Thoracic aorta endothelial cell (primary cell): Measurements from ENCODE around the gene EXOSC1. TPM values are rescaled to one million over a fixed set of nuclear protein-coding genes. Genes with fewer than 3 reads are reported as not detected.

Experiments
- small RNA-seq: library from RNA; depleted of rRNA; stranded (forward); fragments of <200 nt; gene quantifications from one replicate; pipeline ENCODE3, GENCODE V24; 2012
- total RNA-seq: library from RNA; depleted of rRNA; stranded (reverse); fragments of >200 nt; gene quantifications from 2 replicates; pipeline ENCODE4 v1.2.3, GENCODE V29; 2012

EXOSC1 gene
- total RNA-seq = 47.5 and 49.0 TPM in 2 replicates

GRCh38 chr10:97445722-97446639 is at the start of gene EXOSC1, which contains the start of gene ZDHHC16:
TSS of gene EXOSC1 (minus strand) at chr10:97446006. CDS start at chr10:97445985, 21 bp downstream.
TSS of gene ZDHHC16 (plus strand) at chr10:97446175. CDS start at chr10:97451676, 5,501 bp downstream.

GRCh38 chr10:97425964-97426775 is 19.6 kb downstream of the EXOSC1 start, which contains the start of gene PGAM1:
TSS of gene PGAM1 (plus strand) at chr10:97426191. CDS start at chr10:97426308, 117 bp downstream.

GRCh38 chr10:97400665-97401454 is 44.9 kb downstream of the EXOSC1 start, which contains the start of gene RRP12:
TSS of gene RRP12 (minus strand) at chr10:97401340. CDS start at chr10:97401231, 109 bp downstream.

Small RNAs within 50 kb of the gene (small RNA-seq; reads per million reads assigned to genes)
- not detected for gene RF00019

Other genes starting within 250 kb of the EXOSC1 start
- gene ARHGAP19, start 153.4 kb downstream of the EXOSC1 start, total RNA-seq = 20.6 and 26.8 TPM in 2 replicates
- gene FRAT1, start 126.7 kb downstream of the EXOSC1 start, total RNA-seq = 2.1 and 2.5 TPM in 2 replicates
- 10.1 and 10.6 TPM in 2 replicates for gene FRAT2, start 111.3 kb downstream of the EXOSC1 start, total RNA-seq
- gene RRP12, start 44.7 kb downstream of the EXOSC1 start, total RNA-seq = 24.0 and 27.1 TPM in 2 replicates
- gene PGAM1, start 19.8 kb downstream of the EXOSC1 start, total RNA-seq = 522 and 584 TPM in 2 replicates
- 46.9 and 60.2 TPM in 2 replicates for gene ZDHHC16, start 169 bp upstream of the EXOSC1 start, total RNA-seq
- 112 and 125 TPM in 2 replicates for gene MMS19, start 52.4 kb upstream of the EXOSC1 start, total RNA-seq
- gene UBTD1, start 52.9 kb upstream of the EXOSC1 start, total RNA-seq = 38.1 and 42.4 TPM in 2 replicates
- gene ANKRD2, start 126.8 kb upstream of the EXOSC1 start, total RNA-seq = 0.27 and 1.2 TPM in 2 replicates
- 0.27 and 0.36 TPM in 2 replicates for gene HOGA1, start 138.4 kb upstream of the EXOSC1 start, total RNA-seq
- 0.29 TPM in 1 of 2 replicates, not detected in the other for gene C10orf62, start 143.7 kb upstream of the EXOSC1 start, total RNA-seq
- gene MORN4, start 187.5 kb upstream of the EXOSC1 start, total RNA-seq = 3.9 and 4.3 TPM in 2 replicates
- gene PI4K2A, start 194.7 kb upstream of the EXOSC1 start, total RNA-seq = 16.2 and 22.6 TPM in 2 replicates
- gene AVPI1, start 241.2 kb upstream of the EXOSC1 start, total RNA-seq = 1.9 and 2.9 TPM in 2 replicates